DOHH2 (cell line): ENCODE measurements around the gene RPL15.

ENCODE experiments used
- H3F3A ChIP-seq: fragments of 200-600 bp; sonication (generic), shearing (Covaris generic); 2 replicates; pipeline ENCODE4 v1.6.0; 2016; ENCODE audit warnings: antibody characterized with exemption, mild to moderate bottlenecking; ENCODE audit not compliant: control insufficient read depth, insufficient read depth
- H3K27ac ChIP-seq: fragments of 200-600 bp; sonication (generic); 2 replicates; pipeline ENCODE4 v1.5.1; 2014; ENCODE audit warnings: low read depth, mild to moderate bottlenecking, low read length, moderate library complexity
- H3K27me3 ChIP-seq: fragments of 200-600 bp; sonication (generic); 2 replicates; pipeline ENCODE4 v1.6.1; 2014; ENCODE audit warnings: mild to moderate bottlenecking, low read length, mixed read lengths; ENCODE audit not compliant: control insufficient read depth
- H3K36me3 ChIP-seq: fragments of 200-600 bp; sonication (generic); 2 replicates; pipeline ENCODE4 v1.6.1; 2014; ENCODE audit warnings: mild to moderate bottlenecking, low read length, moderate library complexity, mixed read lengths; ENCODE audit not compliant: control insufficient read depth
- H3K4me1 ChIP-seq: fragments of 200-600 bp; sonication (generic); 2 replicates; pipeline ENCODE4 v1.6.1; 2014; ENCODE audit warnings: mild to moderate bottlenecking, low read length, mixed read lengths; ENCODE audit not compliant: control insufficient read depth
- H3K4me2 ChIP-seq: fragments of 200-600 bp; sonication (generic); 2 replicates; pipeline ENCODE4 v1.6.0; 2014; ENCODE audit warnings: mild to moderate bottlenecking, low read length, moderate library complexity
- H3K4me3 ChIP-seq: fragments of 200-600 bp; sonication (generic); 2 replicates; pipeline ENCODE4 v1.5.1; 2014; ENCODE audit warnings: mild to moderate bottlenecking, low read length, mixed read lengths
- H3K79me2 ChIP-seq: fragments of 200-600 bp; sonication (generic); 2 replicates; pipeline ENCODE4 v1.6.1; 2014; ENCODE audit warnings: mild to moderate bottlenecking, low read length, mixed read lengths; ENCODE audit not compliant: control insufficient read depth
- H3K9me2 ChIP-seq: fragments of 200-600 bp; sonication (generic); replicated peaks from 2 replicates; pipeline ENCODE4 v1.6.1; 2014; ENCODE audit warnings: mild to moderate bottlenecking, low read length, mixed read lengths; ENCODE audit not compliant: control insufficient read depth
- H3K9me3 ChIP-seq: fragments of 200-600 bp; sonication (generic); 2 replicates; pipeline ENCODE4 v1.6.1; 2014; ENCODE audit warnings: antibody characterized with exemption, low read length, mixed read lengths; ENCODE audit not compliant: control insufficient read depth, insufficient read depth
- H4K20me1 ChIP-seq: fragments of 200-600 bp; sonication (generic); 2 replicates; pipeline ENCODE4 v1.6.0; 2014; ENCODE audit warnings: low read depth, mild to moderate bottlenecking, antibody characterized with exemption, low read length, moderate library complexity; ENCODE audit not compliant: control insufficient read depth, insufficient read depth
- EZH2phosphoT487 ChIP-seq: fragments of 200-600 bp; sonication (generic); IDR thresholded peaks from 2 replicates; pipeline ENCODE4 v1.6.1; 2017; ENCODE audit warnings: borderline replicate concordance, mild to moderate bottlenecking, antibody characterized with exemption, low read length, moderate library complexity, mixed read lengths
- TF ChIP-seq, protein P1 (sequence below): fragments of 200-600 bp; sonication (generic); IDR thresholded peaks from one replicate; pipeline ENCODE4 v1.5.1; 2014; ENCODE audit warnings: antibody characterized with exemption, mild to moderate bottlenecking, low read depth, low read length; ENCODE audit not compliant: poor library complexity, severe bottlenecking

RPL15 gene

DNA sequence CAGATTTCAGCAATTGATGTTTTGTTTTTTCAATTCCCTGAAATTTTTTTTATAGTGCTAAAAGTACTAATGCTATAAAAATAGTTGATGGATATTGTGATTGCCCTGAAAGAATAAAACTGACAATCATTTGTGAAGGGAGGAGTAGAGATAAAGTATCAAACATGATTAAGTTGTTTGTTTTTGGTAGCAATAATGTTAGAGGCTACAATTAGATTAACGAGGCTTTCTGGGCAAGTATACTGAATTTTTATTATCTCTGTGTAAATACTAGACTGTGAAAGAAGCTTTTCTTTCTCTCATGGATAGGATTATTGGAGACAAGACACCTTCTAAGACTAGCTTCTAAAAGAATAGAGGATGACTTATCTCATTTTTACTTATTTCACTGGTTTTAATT lies 43.7 kb downstream of the RPL15 start:
- Histone ChIP-seq H3K27ac (no peak overlapping the region), H3K79me2 (no peaks in the 10 kb centered on the region)

DNA sequence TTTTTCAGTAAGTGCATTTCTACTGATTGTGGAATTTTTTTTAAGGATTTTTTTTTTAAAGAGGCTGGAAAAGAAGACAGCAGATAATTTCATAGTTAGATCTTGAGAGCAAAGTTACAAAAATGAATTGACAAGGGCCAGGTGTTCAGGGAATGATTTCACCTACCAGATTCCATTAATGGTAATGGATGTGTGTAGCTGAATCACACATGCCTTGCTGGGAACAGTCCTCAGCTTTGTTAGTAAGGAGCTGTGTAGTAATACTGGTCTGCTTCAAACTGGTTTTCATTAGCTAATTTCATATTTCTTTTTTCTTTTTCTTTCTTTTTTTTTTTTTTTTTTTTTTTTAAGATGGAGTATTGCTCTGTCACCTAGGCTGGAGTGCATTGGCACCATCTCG lies 44.1 kb downstream of the RPL15 start:
- no peaks in the 10 kb centered on the region for H3K36me3 ChIP-seq
- TF ChIP-seq, protein P1, sequence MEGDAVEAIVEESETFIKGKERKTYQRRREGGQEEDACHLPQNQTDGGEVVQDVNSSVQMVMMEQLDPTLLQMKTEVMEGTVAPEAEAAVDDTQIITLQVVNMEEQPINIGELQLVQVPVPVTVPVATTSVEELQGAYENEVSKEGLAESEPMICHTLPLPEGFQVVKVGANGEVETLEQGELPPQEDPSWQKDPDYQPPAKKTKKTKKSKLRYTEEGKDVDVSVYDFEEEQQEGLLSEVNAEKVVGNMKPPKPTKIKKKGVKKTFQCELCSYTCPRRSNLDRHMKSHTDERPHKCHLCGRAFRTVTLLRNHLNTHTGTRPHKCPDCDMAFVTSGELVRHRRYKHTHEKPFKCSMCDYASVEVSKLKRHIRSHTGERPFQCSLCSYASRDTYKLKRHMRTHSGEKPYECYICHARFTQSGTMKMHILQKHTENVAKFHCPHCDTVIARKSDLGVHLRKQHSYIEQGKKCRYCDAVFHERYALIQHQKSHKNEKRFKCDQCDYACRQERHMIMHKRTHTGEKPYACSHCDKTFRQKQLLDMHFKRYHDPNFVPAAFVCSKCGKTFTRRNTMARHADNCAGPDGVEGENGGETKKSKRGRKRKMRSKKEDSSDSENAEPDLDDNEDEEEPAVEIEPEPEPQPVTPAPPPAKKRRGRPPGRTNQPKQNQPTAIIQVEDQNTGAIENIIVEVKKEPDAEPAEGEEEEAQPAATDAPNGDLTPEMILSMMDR: no peak
- TF ChIP-seq EZH2phosphoT487: no peak
- H3K9me2 ChIP-seq: no peaks in the 10 kb centered on the region
- no peaks in the 10 kb centered on the region for H3F3A ChIP-seq
- no peak overlapping the region for H3K4me3 ChIP-seq
- no peaks in the 10 kb centered on the region for H4K20me1 ChIP-seq
- no peaks in the 10 kb centered on the region for H3K79me2 ChIP-seq
- no peak overlapping the region for H3K4me2 ChIP-seq
- H3K4me1 ChIP-seq: no peaks in the 10 kb centered on the region
- no peaks in the 10 kb centered on the region for H3K27me3 ChIP-seq
- H3K9me3 ChIP-seq: no peaks in the 10 kb centered on the region
- no peak overlapping the region for H3K27ac ChIP-seq

More for the DNA sequence above, 43.7 kb downstream of the RPL15 start:
- Histone ChIP-seq H3K4me1 (no peaks in the 10 kb centered on the region), H3K4me2 (no peak overlapping the region), H3K9me2 (no peaks in the 10 kb centered on the region), H3F3A (no peaks in the 10 kb centered on the region), H3K9me3 (no peaks in the 10 kb centered on the region), H3K4me3 (no peak overlapping the region), H3K27me3 (no peaks in the 10 kb centered on the region), H3K36me3 (no peaks in the 10 kb centered on the region), H4K20me1 (no peaks in the 10 kb centered on the region)
- TF ChIP-seq, protein P1: no peak
- TF ChIP-seq EZH2phosphoT487: no peak

DNA sequence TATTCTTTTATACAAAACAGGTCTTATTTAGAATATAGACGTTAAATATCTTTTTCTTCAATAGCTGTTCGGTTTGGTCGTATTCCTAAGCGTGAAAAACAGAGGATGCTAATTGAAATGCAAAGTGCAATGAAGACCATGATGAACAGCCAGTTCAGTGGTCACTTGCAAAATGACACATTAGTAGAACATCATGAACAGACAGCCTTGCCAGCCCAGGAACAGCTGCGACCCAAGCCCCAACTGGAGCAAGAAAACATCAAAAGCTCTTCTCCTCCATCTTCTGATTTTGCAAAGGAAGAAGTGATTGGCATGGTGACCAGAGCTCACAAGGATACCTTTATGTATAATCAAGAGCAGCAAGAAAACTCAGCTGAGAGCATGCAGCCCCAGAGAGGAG lies 45.0 kb downstream of the RPL15 start:
- no peak overlapping the region for H3K4me2 ChIP-seq
- no peak overlapping the region for H3K4me3 ChIP-seq
- no peaks in the 10 kb centered on the region for H3F3A ChIP-seq
- no peaks in the 10 kb centered on the region for H3K9me2 ChIP-seq
- no peaks in the 10 kb centered on the region for H3K27me3 ChIP-seq
- no peaks in the 10 kb centered on the region for H3K9me3 ChIP-seq
- H3K27ac ChIP-seq: no peak overlapping the region
- TF ChIP-seq EZH2phosphoT487: no peak
- TF ChIP-seq, protein P1: no peak
- H3K79me2 ChIP-seq: no peaks in the 10 kb centered on the region
- H3K4me1 ChIP-seq: no peaks in the 10 kb centered on the region
- H4K20me1 ChIP-seq: no peaks in the 10 kb centered on the region
- H3K36me3 ChIP-seq: no peaks in the 10 kb centered on the region
